ENCODE data around the gene POLD2.

Gene POLD2

GRCh38 chr7:44085546-44085945 lies 37.8 kb downstream of the POLD2 start:
- TF ChIP-seq, protein P1, sequence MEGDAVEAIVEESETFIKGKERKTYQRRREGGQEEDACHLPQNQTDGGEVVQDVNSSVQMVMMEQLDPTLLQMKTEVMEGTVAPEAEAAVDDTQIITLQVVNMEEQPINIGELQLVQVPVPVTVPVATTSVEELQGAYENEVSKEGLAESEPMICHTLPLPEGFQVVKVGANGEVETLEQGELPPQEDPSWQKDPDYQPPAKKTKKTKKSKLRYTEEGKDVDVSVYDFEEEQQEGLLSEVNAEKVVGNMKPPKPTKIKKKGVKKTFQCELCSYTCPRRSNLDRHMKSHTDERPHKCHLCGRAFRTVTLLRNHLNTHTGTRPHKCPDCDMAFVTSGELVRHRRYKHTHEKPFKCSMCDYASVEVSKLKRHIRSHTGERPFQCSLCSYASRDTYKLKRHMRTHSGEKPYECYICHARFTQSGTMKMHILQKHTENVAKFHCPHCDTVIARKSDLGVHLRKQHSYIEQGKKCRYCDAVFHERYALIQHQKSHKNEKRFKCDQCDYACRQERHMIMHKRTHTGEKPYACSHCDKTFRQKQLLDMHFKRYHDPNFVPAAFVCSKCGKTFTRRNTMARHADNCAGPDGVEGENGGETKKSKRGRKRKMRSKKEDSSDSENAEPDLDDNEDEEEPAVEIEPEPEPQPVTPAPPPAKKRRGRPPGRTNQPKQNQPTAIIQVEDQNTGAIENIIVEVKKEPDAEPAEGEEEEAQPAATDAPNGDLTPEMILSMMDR (conservative IDR thresholded peaks at IDR 0.05; ENCODE audit: low read depth, low read length) = 0 out of 2 replicates have a peak, but pooled peaks have one; percentile 19
- peaks cover 4% of the 10 kb centered on the region for H3K4me1 ChIP-seq (ENCODE audit: low read depth, poor library complexity, severe bottlenecking)
- H3K79me2 ChIP-seq (ENCODE audit: insufficient read depth, low read depth) = no peaks in the 10 kb centered on the region
- H2AFZ ChIP-seq (ENCODE audit: low read depth) = no peak overlapping the region
- H3K36me3 ChIP-seq (ENCODE audit: insufficient read depth) = no peaks in the 10 kb centered on the region
- H3K27me3 ChIP-seq (ENCODE audit: insufficient read depth, low read depth) = peaks cover 10% of the 10 kb centered on the region; the same call in 1 of the 2 replicates
- H3K27ac ChIP-seq = no peak overlapping the region
- H3K4me3 ChIP-seq (IDR thresholded peaks at IDR 0.05; ENCODE audit: insufficient read depth, low read depth, low read length) = no peak overlapping the region
- H4K20me1 ChIP-seq (ENCODE audit: insufficient read depth) = no peaks in the 10 kb centered on the region
- H3K4me2 ChIP-seq = no peak overlapping the region
- no peak overlapping the region for H3K9ac ChIP-seq

DNA sequence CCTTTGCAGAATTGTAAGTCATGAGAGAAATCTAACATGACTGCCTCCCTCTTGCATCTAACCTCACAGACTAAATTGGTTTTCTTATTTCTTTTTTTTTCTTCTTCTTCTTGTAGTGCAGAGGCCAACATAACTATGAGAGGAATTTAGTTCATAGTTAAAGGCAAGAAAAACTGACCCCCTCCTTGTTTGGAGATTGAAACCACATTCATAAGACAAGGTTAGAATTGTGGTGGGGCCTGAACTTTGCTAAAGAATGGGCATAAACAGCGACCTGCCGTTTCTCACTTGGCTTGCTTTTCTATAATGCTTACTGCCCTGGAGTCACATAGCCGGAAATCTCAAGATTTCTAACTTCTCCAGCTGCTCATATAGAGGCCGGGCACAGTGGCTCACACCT lies 38.6 kb downstream of the POLD2 start:
- Histone ChIP-seq H3K27ac (no peak overlapping the region), H3K4me1 (ENCODE audit: low read depth, poor library complexity, severe bottlenecking) (peaks cover 4% of the 10 kb centered on the region), H3K9ac (no peak overlapping the region), H3K4me3 (IDR thresholded peaks at IDR 0.05; ENCODE audit: insufficient read depth, low read depth, low read length) (no peak overlapping the region), H3K4me2 (no peak overlapping the region), H4K20me1 (ENCODE audit: insufficient read depth) (no peaks in the 10 kb centered on the region), H3K36me3 (ENCODE audit: insufficient read depth) (no peaks in the 10 kb centered on the region), H2AFZ (ENCODE audit: low read depth) (no peak overlapping the region), H3K27me3 (ENCODE audit: insufficient read depth, low read depth) (peaks cover 10% of the 10 kb centered on the region; the same call in 1 of the 2 replicates), H3K79me2 (ENCODE audit: insufficient read depth, low read depth) (no peaks in the 10 kb centered on the region)
- TF ChIP-seq, protein P1 (conservative IDR thresholded peaks at IDR 0.05; ENCODE audit: low read depth, low read length) = no peak

DNA sequence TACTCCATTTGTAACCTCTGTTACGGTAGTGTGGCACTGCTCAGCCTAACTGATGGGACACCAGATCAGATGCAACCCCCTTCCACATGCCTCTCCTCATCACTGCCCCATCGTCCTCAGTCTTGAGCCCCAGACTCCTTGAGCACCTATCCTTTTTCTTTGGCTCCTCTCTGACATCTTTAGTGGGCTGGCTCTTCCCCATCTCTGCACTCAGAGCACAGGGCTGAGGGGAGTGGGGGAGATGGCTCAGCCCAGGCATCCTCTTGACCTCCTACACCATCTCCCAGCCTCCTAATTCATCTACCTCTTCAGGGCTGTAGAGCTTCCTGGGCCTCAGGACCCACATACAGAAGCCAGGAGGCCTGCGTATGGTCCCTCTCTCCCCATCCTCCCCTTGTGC lies 39.6 kb downstream of the POLD2 start:
- H3K79me2 ChIP-seq (ENCODE audit: insufficient read depth, low read depth) = no peaks in the 10 kb centered on the region
- no peaks in the 10 kb centered on the region for H3K36me3 ChIP-seq (ENCODE audit: insufficient read depth)
- H3K4me2 ChIP-seq = no peak overlapping the region
- H3K27me3 ChIP-seq (ENCODE audit: insufficient read depth, low read depth) = peaks cover 10% of the 10 kb centered on the region; the same call in 1 of the 2 replicates
- no peak overlapping the region for H3K4me3 ChIP-seq (IDR thresholded peaks at IDR 0.05; ENCODE audit: insufficient read depth, low read depth, low read length)
- H4K20me1 ChIP-seq (ENCODE audit: insufficient read depth) = no peaks in the 10 kb centered on the region
- peaks cover 4% of the 10 kb centered on the region for H3K4me1 ChIP-seq (ENCODE audit: low read depth, poor library complexity, severe bottlenecking)
- H3K9ac ChIP-seq = no peak overlapping the region
- TF ChIP-seq, protein P1 (conservative IDR thresholded peaks at IDR 0.05; ENCODE audit: low read depth, low read length) = no peak
- no peak overlapping the region for H3K27ac ChIP-seq
- H2AFZ ChIP-seq (ENCODE audit: low read depth) = no peak overlapping the region

DNA sequence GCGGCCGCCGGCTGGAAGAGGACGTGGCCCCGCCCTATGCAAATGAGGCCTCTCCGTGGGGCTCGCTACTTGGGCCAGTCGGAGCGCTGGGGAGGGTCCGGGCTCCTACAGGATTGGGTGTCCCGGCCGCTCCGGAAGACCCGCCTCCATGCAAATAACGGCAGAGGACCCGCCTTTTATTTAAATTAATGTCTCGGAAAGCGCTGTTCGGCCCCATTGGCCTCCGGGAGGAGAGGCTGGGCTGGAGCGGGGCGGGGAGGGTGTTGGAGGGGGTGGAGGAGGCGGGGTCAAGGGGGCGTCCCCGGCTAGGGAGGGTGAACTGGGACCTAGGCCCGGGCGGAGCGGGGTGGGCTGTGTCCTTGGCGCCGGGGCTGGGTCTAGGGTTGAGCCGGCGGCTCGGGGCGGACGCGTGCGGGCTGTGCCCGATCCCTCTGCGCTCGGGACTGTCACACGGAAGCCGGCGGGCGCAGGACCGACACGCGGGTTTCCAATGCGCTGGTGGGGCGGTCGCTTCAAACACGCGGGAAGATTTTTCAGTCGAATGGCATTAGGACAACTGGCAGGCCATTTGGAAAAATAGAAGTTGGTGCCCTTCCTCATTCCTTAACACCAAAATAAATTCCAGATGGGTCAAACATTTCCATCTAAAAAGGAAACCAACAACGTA lies 40.7 kb downstream of the POLD2 start:
- H2AFZ ChIP-seq (ENCODE audit: low read depth) = peak overlapping the region; percentile 69
- TF ChIP-seq, protein P1 (conservative IDR thresholded peaks at IDR 0.05; ENCODE audit: low read depth, low read length) = no peak
- no peaks in the 10 kb centered on the region for H4K20me1 ChIP-seq (ENCODE audit: insufficient read depth)
- no peaks in the 10 kb centered on the region for H3K36me3 ChIP-seq (ENCODE audit: insufficient read depth)
- H3K4me1 ChIP-seq (ENCODE audit: low read depth, poor library complexity, severe bottlenecking) = peaks cover 4% of the 10 kb centered on the region
- peak overlapping the region; percentile 27 for H3K4me2 ChIP-seq
- H3K27ac ChIP-seq = no peak overlapping the region
- H3K27me3 ChIP-seq (ENCODE audit: insufficient read depth, low read depth) = peaks cover 10% of the 10 kb centered on the region; the same call in 1 of the 2 replicates
- H3K4me3 ChIP-seq (IDR thresholded peaks at IDR 0.05; ENCODE audit: insufficient read depth, low read depth, low read length) = no peak overlapping the region
- peak overlapping the region; percentile 48; the same call in 1 of the 2 replicates for H3K9ac ChIP-seq
- H3K79me2 ChIP-seq (ENCODE audit: insufficient read depth, low read depth) = no peaks in the 10 kb centered on the region

Measured in KMS-11 (cell line).